ENCODE results near the gene MAN1C1. TPM values are rescaled to one million over a fixed set of nuclear protein-coding genes. Genes with fewer than 3 reads are reported as not detected.

MAN1C1 gene
- total RNA-seq, 1 experiment from 2014 or later = 1.2 TPM

GRCh38 chr1:25768999-25769398, 152.4 kb downstream of the MAN1C1 start:
- Histone ChIP-seq H2AFZ (ENCODE audit: low read depth, low read length, poor library complexity, severe bottlenecking) (no peak overlapping the region), H3K27ac (ENCODE audit: low read depth, low read length) (no peak overlapping the region), H3K36me3 (ENCODE audit: control insufficient read depth in 1 of 2, insufficient read depth in 2 of 2, low read length in 2 of 2) (no peaks in the 10 kb centered on the region), H3K9me3 (ENCODE audit: control insufficient read depth in 1 of 2, insufficient read depth in 1 of 2, low read depth in 1 of 2, low read length in 2 of 2) (no peaks in the 10 kb centered on the region), H3K4me2 (ENCODE audit: low read length) (no peak overlapping the region), H3K9me2 (ENCODE audit: insufficient read depth) (no peaks in the 10 kb centered on the region), H4K20me1 (ENCODE audit: insufficient read depth) (no peaks in the 10 kb centered on the region), H3K27me3 (ENCODE audit: insufficient read depth, low read length) (no peaks in the 10 kb centered on the region), H3K4me1 (ENCODE audit: control insufficient read depth in 1 of 2, insufficient read depth in 2 of 2, low read length in 2 of 2) (peaks cover 7 to 8% of the 10 kb centered on the region in 2 experiments), H3K9ac (ENCODE audit: low read length) (no peak overlapping the region), H3K79me2 (ENCODE audit: insufficient read depth, low read length) (no peaks in the 10 kb centered on the region), H3K4me3 (replicated peaks in 1 of 2; ENCODE audit: low read depth in 1 of 2, low read length in 2 of 2) (no peak overlapping the region)
- POLR2A ChIA-PET = no interaction called here
- TF ChIP-seq ELF1 (IDR thresholded peaks at IDR 0.05; ENCODE audit: borderline replicate concordance, low read depth) = no peak
- no peak for TF ChIP-seq POLR2AphosphoS5 (IDR thresholded peaks at IDR 0.05; ENCODE audit: low read depth, low read length)
- no peak for TF ChIP-seq EGR1 (IDR thresholded peaks at IDR 0.05; ENCODE audit: low read depth)
- no peak for TF ChIP-seq EZH2 (IDR thresholded peaks at IDR 0.05)
- TF ChIP-seq, protein P1, sequence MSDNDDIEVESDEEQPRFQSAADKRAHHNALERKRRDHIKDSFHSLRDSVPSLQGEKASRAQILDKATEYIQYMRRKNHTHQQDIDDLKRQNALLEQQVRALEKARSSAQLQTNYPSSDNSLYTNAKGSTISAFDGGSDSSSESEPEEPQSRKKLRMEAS (IDR thresholded peaks at IDR 0.05) = no peak
- no peak for TF ChIP-seq POLR2A (IDR thresholded peaks at IDR 0.05; ENCODE audit: borderline replicate concordance, extremely low read depth, insufficient read depth, insufficient read length)
- TF ChIP-seq, protein P2, sequence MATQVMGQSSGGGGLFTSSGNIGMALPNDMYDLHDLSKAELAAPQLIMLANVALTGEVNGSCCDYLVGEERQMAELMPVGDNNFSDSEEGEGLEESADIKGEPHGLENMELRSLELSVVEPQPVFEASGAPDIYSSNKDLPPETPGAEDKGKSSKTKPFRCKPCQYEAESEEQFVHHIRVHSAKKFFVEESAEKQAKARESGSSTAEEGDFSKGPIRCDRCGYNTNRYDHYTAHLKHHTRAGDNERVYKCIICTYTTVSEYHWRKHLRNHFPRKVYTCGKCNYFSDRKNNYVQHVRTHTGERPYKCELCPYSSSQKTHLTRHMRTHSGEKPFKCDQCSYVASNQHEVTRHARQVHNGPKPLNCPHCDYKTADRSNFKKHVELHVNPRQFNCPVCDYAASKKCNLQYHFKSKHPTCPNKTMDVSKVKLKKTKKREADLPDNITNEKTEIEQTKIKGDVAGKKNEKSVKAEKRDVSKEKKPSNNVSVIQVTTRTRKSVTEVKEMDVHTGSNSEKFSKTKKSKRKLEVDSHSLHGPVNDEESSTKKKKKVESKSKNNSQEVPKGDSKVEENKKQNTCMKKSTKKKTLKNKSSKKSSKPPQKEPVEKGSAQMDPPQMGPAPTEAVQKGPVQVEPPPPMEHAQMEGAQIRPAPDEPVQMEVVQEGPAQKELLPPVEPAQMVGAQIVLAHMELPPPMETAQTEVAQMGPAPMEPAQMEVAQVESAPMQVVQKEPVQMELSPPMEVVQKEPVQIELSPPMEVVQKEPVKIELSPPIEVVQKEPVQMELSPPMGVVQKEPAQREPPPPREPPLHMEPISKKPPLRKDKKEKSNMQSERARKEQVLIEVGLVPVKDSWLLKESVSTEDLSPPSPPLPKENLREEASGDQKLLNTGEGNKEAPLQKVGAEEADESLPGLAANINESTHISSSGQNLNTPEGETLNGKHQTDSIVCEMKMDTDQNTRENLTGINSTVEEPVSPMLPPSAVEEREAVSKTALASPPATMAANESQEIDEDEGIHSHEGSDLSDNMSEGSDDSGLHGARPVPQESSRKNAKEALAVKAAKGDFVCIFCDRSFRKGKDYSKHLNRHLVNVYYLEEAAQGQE (IDR thresholded peaks at IDR 0.05; ENCODE audit: low read depth) = no peak
- no peak for TF ChIP-seq SIN3A (IDR thresholded peaks at IDR 0.05; ENCODE audit: low read depth)
- no peak for TF ChIP-seq FOSL1 (IDR thresholded peaks at IDR 0.05; ENCODE audit: low read depth)
- no peak for TF ChIP-seq SP1 (IDR thresholded peaks at IDR 0.05; ENCODE audit: low read depth)
- no peak for TF ChIP-seq CBX3 (IDR thresholded peaks at IDR 0.05; ENCODE audit: low read depth)
- BruUV-seq (replicated peaks) = no TSS peak
- DNase-seq (ENCODE audit: low read depth, low spot score) (no peak), ATAC-seq (no peak)
- intact Hi-C loops (cut with micrococcal nuclease) = no loop called here
- CTCF ChIA-PET = no interaction called here
- RAD21 ChIA-PET (ENCODE audit: low non-redundant PET in 1 of 2, low total read pairs in 2 of 2, uncharacterized antibody in 2 of 2, unreplicated experiment in 2 of 2) = no interaction called here

Data from HCT116 (cell line).